DMS79 (cell line): Measurements from ENCODE around the gene FES.
"Not testable (repeated sequence)": the region's sequence is repeated elsewhere in the genome, so short reads cannot be mapped to it uniquely, and the experiment has no call there.

Experiments used
- DNase-seq: peaks from one replicate; lab custom pipeline; 2025; lab: John Stamatoyannopoulos, UW

The FES gene

GRCh38 chr15:90909976-90910375 lies 25.7 kb downstream of the FES start:
- DNase-seq: no peak

GRCh38 chr15:90910441-90911301 lies 26.4 kb downstream of the FES start:
- DNase-seq: no peak

GRCh38 chr15:90911302-90911623 lies 27.0 kb downstream of the FES start:
- DNase-seq: no peak

GRCh38 chr15:90911906-90912769 lies 27.8 kb downstream of the FES start:
- no peak for DNase-seq

GRCh38 chr15:90912770-90913075 lies 28.4 kb downstream of the FES start:
- DNase-seq: no peak

GRCh38 chr15:90913398-90913944 lies 29.2 kb downstream of the FES start:
- DNase-seq: no peak

- no peak for DNase-seq
These were observed 30.2 kb downstream of the FES start for GRCh38 chr15:90914305-90915080.

- no peak for DNase-seq
These were observed 31.0 kb downstream of the FES start for GRCh38 chr15:90915216-90915807.

GRCh38 chr15:90915808-90916440 lies 31.6 kb downstream of the FES start:
- no peak for DNase-seq

- no peak for DNase-seq
These were observed 32.2 kb downstream of the FES start for GRCh38 chr15:90916461-90916860.

GRCh38 chr15:90917569-90917968 lies 33.3 kb downstream of the FES start:
- no peak for DNase-seq

- no peak for DNase-seq
These were observed 33.9 kb downstream of the FES start for GRCh38 chr15:90918034-90918788.

- no peak for DNase-seq
These were observed 34.5 kb downstream of the FES start for GRCh38 chr15:90918835-90919234.

GRCh38 chr15:90921887-90922286 lies 37.6 kb downstream of the FES start:
- DNase-seq: no peak

- DNase-seq: not testable (repeated sequence)
These were observed 38.5 kb downstream of the FES start for GRCh38 chr15:90922712-90923322.

GRCh38 chr15:90924375-90924774 lies 40.1 kb downstream of the FES start:
- DNase-seq: no peak

GRCh38 chr15:90926766-90927165 lies 42.5 kb downstream of the FES start:
- not testable (repeated sequence) for DNase-seq

GRCh38 chr15:90928106-90928505 lies 43.8 kb downstream of the FES start:
- not testable (repeated sequence) for DNase-seq

GRCh38 chr15:90929246-90930019 lies 45.1 kb downstream of the FES start:
- no peak for DNase-seq
